ENCODE measurements around the gene AADACL2.
A peak's percentile ranks its signal among the peaks of the same experiment; 100 is the strongest.
"Not testable (repeated sequence)": the region's sequence is repeated elsewhere in the genome, so short reads cannot be mapped to it uniquely, and the experiment has no call there.

Gene AADACL2, protein sequence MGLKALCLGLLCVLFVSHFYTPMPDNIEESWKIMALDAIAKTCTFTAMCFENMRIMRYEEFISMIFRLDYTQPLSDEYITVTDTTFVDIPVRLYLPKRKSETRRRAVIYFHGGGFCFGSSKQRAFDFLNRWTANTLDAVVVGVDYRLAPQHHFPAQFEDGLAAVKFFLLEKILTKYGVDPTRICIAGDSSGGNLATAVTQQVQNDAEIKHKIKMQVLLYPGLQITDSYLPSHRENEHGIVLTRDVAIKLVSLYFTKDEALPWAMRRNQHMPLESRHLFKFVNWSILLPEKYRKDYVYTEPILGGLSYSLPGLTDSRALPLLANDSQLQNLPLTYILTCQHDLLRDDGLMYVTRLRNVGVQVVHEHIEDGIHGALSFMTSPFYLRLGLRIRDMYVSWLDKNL

DNA sequence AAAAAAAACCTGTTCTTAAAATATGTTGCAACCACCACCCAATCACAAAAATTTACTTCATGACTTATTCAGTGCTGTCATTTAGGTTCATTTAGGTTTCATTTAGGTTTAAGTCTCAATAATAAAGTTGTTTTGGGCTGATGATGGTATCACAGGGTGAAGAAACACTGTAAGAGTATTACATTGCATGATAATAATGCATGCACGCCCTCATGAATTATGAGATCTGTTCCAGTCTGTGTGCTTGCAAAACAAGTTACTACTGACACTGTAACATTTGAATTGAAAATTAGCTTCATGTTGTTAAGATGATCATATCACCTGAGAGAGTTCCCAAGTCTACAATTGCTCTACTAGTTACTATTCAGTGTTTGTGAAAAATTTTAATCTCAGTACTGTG lies at the start of gene AADACL2:
AADACL2 (plus strand) TSS at position 315 of the 400 bp plus-strand sequence. CDS start 109 bp downstream, outside the sequence.
- DNase-seq (ENCODE audit: low read depth): no peak

DNA sequence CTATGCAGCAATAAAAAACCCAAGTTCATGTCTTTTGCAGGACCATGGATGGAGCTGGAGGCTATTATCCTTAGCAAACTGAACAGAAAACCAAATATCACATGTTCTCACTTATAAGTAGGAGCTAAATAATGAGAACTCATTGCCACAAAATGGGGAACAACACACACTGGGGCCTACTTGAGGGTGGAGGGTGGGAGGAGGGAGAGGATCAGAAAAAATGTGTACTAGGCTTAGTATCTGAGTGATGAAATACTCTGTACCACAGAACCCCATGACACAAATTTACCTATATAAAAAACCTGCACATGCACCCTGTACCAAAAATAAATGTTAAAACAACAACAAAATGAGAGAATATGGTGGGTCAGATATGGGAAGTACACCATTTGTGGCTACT lies 49.6 kb upstream of the AADACL2 start:
- no peak for DNase-seq (ENCODE audit: low read depth)

DNA sequence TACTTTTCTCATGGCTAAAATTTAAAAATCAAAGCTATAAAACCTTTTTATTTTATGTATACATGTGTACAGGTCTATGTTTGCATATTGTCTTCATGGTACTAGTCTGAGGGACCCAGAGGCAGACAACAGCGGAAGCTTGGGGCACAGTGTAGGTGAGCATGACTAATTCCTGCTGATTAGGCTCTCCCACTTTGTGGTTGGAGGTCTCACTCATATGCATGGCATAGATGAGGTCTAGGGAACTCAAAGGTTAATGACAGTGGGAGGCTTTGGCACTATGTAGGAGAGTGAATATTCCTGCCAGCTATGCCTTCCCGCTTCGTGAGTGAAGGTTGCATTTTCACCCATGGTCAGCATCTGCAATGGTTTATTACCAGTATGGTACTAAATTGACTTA lies 47.5 kb upstream of the AADACL2 start:
- no peak for DNase-seq (ENCODE audit: low read depth)

DNA sequence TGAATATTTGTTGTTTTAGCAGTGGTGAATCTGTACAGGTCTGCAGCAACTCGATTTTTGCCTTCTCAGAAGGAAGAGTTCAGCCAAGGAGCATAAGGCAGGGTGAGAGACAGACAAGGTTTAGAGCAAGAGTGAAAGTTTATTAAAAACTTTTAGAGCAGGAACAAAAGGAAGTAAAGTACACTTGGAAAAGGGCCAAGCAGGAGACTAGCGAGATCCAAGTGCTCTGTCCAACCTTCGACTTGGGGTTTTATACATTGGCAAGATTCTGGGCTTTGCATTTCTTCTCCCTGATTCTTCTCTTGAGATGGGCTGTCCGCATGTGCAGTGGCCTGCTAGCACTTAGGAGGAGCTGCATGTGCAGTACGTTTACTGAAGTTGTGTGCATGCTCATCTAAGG lies 46.7 kb upstream of the AADACL2 start:
- no peak for DNase-seq (ENCODE audit: low read depth)

DNA sequence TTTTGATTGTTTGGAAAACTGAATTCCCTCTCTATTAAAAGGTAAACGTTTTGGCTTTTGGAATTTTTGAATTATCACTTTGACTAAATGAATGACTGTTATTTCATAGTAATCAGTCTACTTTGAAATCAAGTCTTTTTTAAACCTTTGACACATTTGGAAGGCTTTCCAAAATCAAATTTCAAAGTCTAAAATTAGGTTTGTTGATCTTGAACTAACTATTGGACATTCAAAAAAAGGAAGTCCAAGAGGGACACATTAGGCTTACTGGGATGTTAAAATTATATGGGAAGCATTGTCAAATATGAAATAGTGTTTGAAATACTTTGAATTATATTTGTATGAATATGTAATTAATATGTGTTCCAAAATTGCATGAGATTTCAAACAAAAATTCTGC lies 45.2 kb upstream of the AADACL2 start:
- DNase-seq (ENCODE audit: low read depth): no peak

DNA sequence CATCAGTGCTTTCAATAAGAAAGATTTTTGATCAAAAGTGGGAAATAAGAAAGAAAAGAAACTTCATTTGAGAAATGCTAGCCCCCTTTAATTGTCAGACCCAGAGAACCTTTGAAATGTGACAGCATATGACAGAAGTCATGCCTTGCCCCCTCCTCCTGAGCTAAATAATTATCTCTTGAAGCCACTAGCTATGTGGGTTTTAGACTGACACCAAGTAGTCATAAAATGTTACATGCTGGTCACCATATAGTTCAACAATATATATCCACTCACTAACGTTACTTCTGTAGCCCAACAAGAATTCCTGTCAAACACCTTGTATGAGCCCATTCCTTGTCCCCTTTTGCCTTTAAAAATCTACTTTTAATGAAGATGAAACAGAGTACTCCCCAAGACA lies 43.1 kb upstream of the AADACL2 start:
- no peak for DNase-seq (ENCODE audit: low read depth)

DNA sequence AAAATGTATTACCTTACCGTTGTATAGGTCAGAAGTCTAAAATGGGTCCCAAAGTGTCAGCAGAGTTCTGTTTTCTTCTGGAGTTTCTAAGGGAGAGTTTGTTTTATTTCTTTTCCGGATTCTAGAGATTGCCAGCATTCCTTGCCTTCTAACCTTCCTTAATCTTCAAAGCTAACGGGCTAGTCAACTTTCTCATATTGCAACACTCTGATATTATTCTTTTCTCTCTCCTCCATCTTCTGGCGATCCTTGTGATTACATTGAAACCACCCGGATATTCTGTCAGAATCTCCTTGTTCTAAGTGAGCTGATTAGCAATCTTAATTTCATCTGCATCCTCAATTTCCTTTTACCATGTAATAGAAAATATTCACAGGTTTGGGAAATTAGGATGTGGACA lies 36.2 kb upstream of the AADACL2 start:
- no peak for DNase-seq (ENCODE audit: low read depth)

DNA sequence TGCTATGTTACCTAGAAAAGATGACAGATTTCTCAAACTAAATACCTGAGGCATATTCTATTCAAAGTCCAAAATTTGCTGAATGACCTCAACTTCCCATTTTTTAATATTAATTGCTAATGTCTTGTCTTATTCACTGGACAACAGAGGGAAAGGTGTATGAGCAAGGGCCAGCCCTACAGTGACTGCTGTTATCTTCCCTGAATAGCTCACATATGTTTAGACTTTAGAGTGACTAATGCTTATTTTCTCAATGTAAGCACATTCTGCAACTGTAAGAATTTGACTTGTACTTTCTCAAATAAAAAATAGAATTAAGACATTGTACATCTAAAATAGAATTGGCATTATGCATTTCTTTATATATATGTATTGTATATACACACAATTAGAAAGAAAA lies 26.5 kb upstream of the AADACL2 start:
- DNase-seq (ENCODE audit: low read depth): no peak

DNA sequence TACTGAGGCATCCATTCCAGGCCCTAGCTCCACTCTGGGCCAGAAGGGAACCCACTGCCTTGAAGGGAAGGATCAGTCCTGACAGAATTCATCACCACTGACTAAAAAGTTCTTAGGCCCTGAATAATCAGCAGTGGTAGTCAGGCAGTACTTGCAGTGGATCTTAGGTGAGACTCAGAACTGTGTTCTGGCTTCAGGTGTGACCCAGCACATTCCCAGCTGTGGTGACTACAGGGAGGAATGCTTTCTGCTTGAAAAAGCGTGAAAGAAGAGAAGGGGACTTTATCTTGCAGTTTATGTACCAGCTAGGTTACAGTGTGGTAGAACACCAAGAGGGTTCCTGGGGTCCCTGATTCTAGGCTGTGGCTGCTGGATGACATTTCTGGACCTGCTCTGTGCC lies 24.9 kb upstream of the AADACL2 start:
- DNase-seq (ENCODE audit: low read depth): no peak

DNA sequence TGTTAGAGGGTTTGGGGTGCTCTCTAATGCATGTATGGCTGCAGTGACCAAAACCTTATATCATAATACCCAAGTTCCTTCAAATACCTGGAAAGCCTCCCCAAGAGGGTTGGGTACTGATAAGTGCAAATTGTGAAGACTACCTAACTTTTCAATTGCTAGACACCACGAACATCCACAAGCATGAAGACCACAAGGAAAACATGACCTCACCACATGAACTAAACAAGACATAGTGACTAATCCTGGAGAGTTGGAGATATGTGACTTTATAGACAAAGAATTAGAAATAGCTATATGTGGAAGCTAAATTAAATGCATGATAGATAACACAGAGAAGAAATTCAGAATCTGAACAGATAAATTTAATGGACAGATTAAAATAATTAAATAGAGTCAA lies 23.9 kb upstream of the AADACL2 start:
- DNase-seq (ENCODE audit: low read depth): peak; percentile 79

DNA sequence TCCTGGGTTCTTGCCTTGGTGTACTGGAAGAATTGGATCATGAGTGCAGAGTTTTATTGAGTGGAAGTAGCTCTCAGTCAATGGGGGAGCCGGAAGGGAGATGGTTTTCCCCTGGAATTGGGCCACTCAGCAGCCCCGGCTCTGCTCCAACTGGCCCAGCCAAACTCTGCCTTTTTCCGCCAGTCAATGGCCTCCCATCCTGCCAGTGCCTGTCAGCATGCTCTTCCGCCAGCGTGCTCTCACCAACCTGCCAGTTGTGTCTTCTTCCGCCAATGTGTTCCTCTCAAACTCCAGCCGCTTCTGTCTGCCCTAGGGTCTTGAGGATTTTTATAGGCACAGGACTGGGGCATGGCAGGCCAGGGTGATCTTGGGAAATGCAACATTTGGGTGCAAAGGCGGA lies 12.4 kb upstream of the AADACL2 start:
- no peak for DNase-seq (ENCODE audit: low read depth)

DNA sequence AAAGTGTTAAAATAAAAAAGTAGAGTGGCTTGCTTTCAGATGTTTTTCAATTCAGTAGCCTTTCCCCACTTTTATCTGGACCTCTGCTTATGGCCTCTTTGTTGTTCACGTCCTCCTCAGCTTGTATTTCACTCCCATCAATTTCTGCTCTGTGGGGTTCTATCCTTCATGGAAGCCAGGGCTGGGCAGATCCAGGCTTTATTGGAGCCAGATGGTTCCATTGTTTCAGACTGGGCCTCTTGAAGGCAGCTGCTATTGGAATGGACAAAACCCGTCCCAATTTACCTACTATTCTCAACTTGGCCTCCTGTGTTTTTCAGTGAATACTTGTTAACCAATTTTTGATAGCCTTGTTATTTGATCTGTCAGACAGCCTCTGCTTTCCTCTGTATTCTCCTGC lies 10.9 kb upstream of the AADACL2 start:
- no peak for DNase-seq (ENCODE audit: low read depth)

DNA sequence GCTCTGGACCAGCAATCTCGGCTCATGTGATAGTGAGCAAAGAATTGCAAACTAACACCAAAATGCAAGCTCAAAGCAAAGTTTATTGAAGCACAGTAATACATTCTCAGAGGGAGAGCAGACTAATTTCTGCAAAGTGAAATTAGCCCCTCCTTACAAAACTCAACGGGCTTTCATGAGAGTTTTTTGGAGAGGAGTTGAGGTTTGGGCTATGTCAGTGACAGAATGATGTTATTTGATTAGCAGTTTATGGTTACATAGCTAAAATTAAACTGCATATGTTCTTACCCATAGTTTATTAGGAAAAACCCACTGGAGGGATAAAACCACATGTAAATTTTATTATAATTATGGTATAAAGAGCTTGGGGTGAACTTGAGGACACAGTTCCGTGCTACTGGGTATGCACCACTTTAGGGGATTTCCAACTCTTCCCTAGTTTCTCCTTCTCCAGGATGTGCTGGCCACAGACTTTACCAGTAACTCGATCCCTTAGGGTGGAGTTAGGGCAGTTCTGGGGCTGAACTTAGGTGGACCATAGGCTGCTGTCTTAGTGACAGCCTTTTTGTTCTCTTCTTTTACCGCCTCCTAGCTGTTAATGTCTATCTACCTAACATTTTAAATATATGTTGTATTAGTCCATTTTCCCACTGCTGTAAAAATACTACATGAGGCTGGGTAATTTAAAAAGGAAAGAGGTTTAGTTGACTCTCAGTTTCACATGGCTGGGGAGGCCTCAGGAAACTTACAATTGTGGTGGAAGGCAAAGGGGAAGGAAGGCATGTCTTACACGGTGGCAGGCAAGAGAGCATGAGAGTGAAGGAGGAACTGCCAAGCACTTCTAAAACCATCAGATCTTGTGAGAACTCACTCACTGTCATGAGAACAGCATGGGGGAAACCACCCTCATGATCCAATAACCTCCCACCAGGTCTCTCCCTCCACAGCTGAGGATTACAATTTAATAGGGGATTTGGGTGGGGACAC lies 8.9 kb upstream of the AADACL2 start:
- peak; percentile 60 for DNase-seq (ENCODE audit: low read depth)

DNA sequence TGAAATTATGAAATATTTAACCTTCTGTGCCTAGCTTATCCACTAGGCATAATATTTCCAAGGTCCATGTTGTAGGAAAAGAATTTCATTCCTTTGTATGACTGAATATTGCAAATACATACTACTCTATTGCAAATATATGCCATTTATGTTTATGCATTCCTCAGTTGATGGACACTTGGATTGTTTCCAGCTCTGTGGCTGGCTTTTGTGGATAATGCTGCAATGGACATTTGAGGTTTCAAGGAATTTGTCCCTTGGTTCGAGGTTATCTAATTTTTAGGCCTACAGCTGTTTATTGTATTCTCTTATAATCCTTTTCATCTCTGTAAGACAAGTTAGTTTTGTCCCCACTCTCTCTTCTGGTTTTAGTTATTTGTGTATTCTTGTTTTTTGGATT lies 7.7 kb upstream of the AADACL2 start:
- DNase-seq (ENCODE audit: low read depth): peak; percentile 55

DNA sequence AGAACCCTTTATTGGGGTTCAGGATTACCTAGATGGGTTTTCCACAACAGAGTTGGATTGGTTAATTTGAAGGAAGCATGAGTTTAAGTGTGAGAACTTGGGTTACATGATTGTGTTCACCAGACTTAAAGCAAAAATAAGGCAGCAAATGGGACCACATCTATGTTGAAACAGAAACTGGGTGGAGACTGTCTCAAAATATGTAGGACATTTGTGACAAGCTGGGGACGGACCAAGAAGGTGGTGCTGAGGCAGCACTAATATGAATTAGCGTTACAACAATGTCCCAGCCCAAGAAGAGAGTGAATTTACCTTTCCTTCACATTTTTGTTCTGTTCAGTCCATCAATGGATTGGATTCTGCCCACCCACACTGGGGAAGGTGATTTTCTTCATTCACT lies 866 bp upstream of the AADACL2 start:
- no peak for DNase-seq (ENCODE audit: low read depth)

DNA sequence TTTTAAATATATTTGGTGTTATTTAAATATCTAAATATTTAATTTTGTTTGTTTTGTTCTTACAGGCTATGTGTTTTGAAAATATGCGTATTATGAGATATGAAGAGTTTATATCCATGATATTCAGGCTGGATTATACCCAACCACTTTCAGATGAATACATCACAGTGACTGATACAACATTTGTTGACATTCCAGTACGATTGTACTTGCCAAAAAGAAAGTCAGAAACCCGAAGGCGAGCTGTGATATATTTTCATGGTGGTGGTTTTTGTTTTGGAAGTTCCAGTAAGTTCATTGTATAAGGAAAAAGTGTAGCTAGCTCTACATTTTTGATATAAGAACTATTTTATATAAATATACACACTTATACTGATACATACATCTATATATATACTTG lies 6.9 kb downstream of the AADACL2 start:
- DNase-seq (ENCODE audit: low read depth): no peak

DNA sequence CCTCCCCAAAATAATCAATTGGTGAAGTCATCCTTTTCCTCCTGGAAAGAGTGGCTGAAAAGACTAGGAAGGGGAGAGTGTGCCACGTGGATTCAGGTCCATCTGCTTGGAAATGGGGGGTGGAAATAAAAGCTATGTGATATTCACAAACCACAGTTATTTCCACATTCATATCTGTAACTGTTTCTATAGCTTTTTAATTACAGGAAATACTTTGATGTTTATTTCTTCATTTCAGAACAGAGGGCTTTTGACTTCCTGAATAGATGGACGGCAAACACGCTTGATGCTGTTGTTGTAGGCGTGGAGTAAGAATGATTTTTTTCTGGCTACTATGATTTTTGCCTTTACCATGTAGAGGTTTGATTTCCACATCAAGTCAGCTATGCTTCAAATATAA lies 10.1 kb downstream of the AADACL2 start:
- DNase-seq (ENCODE audit: low read depth): no peak

DNA sequence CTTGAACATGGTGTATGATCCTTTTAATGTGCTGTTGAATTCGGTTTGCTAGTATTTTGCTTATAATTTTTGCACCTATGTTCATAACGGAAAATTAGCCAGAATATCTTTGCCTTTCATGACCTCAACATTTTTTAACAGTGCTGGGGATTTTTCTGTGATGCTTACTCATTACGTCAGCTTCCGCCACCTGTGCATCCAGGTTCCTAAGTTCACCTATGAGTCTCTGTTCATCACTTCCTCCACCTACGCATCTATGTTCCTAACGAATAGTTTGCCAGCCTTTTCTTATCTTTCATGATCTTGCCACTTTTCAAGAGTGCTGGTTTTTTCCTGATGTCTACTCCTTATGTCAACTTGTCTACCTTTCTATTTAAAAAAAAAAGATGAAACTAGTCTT lies 16.5 kb downstream of the AADACL2 start:
- DNase-seq (ENCODE audit: low read depth): no peak

DNA sequence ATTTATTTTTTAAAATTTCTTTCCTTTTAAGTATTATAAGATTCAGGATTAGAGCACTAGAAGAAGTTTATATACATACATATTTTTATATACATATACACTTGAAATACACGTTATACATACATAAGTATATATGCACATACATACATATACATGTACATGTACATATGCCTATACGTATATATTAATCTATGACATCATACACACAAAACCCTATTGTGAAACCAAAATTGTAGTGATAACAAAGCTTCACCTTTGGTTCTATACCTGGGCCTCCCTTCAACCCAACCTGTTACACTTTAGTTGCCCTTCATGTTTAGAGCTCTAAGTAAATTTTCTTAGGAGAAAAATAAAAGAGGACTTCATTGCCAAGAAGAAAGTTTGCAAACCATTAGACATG lies 17.0 kb downstream of the AADACL2 start:
- DNase-seq (ENCODE audit: low read depth): no peak

DNA sequence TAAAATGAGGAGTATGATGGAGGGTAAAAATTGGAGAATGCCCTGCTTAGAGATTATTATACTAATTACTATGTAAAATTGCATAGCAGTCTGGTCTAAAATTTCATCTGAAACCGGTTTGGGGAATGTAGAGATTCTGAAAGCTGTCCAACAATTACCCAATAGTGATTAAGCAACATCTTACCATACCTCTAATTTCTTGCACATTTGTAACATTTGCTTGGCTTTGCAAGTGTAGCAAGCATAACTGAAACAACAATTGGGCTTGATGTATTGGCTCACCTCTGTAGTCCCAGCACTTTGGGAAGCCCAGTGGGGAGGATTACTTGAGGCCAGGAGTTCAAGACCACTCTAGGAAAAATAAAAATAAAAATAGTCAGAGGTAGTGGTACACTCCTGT lies 17.4 kb downstream of the AADACL2 start:
- DNase-seq (ENCODE audit: low read depth): peak; percentile 22

DNA sequence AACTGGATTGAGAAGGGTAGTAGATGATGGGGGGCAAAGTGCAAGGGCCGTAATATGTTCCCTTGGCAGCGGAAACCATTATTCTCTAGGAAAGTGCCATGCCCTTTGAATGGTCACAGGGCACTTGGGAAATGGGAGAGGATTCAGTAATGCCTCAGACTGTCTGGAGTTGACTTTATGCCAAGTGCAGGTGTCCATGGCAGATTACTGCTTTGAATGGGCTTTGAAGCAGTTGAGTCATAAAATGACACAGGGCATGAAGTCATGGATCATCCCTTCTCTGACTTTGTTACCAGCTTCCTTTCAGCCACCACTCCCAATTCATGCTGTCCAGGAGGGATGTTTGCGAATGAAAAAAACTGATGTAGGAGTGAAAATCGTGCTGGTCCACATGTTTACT lies 20.1 kb downstream of the AADACL2 start:
- DNase-seq (ENCODE audit: low read depth): no peak

DNA sequence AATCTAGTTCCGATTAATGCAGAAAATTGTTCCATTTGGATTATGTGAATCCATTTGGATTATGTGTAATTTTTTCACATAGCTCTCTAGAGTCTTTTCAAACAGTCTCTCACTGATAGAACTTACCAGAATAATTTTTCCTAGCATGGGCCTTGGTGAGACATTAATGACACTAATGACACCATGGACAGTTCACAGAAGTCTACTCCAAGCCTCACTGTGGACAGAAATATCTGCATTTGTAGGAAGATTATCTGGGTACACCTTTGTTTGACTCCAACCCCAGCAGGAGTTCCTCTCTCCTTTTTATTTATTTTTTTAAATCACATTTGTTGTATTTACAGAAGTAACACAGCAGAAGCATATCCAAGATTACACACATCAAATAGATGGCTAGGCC lies 27.9 kb downstream of the AADACL2 start:
- no peak for DNase-seq (ENCODE audit: low read depth)

DNA sequence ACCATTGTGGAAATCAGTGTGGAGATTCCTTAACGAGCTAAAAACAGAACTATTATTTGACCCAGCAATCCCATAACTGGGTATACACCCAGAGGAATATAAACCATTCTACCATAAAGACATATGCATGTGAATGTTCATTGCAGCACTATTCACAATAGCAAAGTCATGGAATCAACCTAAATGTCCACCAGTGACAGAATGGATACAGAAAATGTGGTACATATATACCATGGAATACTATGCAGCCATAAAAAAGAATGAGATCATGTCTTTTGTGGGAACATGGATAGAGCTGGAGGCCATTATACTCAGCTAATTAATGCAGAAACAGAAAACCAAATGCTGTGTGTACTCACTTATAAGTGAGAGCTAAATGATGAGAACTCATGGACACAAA lies 31.0 kb downstream of the AADACL2 start:
- not testable (repeated sequence) for DNase-seq (ENCODE audit: low read depth)

All from non-pigmented ciliary epithelial cell (primary cell).